ENCODE measurements around the gene PNPLA2.

The PNPLA2 gene, protein sequence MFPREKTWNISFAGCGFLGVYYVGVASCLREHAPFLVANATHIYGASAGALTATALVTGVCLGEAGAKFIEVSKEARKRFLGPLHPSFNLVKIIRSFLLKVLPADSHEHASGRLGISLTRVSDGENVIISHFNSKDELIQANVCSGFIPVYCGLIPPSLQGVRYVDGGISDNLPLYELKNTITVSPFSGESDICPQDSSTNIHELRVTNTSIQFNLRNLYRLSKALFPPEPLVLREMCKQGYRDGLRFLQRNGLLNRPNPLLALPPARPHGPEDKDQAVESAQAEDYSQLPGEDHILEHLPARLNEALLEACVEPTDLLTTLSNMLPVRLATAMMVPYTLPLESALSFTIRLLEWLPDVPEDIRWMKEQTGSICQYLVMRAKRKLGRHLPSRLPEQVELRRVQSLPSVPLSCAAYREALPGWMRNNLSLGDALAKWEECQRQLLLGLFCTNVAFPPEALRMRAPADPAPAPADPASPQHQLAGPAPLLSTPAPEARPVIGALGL

DNA sequence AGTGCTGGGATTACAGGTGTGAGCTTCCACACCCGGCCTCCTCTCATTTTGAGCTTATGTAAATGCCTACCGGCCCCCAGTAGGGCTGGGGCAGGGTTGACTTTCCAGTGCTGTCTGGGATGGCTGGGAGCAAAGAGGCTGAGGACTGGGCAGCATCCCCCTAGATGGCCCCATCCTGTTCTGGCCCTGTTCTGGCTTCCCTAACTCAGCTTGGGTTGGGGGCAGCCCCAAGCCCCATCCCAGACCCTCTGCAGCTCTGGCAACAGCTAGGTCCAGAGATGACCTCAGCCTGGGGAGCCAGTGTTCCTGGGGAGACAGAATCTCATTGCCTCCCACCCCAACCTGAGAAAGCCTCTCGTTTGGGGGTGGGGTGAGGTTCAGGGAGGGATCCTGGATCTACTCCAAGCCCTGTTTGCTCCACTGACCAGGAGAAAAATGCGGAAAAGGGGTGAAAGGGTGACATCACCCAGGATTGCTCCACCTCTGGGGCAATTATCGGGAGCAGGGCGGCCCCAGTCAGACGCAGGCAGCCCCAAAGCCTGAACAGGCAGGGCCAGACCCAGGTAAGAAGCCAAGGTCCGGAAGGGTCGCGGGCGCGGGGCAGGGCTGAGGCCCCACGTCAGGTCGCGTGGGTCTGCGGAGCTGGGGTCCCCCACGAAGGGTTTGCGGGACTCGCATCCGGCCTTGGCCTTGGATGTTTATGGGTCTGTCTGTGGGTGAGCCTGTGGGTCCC lies at the start of gene PNPLA2:
Gene PNPLA2, plus strand, starts transcription at position 519 of the 733 bp plus-strand sequence. CDS start 805 bp downstream, outside the sequence.
- no peak for DNase-seq (ENCODE audit: low read depth, low spot score)

DNA sequence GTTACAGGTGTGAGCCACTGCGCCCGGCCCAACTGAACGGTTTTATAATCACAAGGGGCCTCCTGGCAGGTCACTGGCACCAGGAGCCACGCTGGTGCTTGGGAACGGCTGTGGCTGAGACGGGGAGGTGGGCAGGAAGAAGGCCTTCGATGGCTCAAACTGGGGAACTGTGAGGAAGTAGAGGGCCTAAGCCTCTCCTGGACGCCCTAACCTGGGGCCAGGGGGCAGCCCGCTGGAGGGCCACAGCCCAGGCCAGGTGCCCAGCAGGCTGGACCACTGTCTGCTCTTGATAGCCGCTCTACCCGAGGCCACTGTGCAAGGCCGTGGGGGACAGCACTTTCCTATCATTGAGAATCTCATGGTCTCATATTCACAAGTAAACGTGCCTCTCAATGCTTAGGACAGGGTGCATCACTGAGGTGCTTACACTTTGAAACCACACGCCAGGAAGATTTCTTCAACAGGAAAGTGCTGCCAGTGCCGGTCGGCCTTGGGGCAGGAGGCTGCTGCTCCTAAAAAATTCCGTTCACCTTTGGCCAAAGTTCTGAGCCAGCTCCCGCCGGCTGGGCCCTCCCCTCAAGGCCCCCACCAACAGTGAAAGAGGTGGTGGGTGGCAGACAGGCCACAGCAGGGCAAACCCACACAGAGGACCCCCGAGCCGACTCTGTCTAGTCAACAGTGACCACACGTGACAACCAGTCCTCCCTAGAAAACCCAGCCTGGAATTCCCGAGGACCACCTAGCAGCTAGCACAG lies 48.6 kb upstream of the PNPLA2 start:
- DNase-seq (ENCODE audit: low read depth, low spot score) = no peak

DNA sequence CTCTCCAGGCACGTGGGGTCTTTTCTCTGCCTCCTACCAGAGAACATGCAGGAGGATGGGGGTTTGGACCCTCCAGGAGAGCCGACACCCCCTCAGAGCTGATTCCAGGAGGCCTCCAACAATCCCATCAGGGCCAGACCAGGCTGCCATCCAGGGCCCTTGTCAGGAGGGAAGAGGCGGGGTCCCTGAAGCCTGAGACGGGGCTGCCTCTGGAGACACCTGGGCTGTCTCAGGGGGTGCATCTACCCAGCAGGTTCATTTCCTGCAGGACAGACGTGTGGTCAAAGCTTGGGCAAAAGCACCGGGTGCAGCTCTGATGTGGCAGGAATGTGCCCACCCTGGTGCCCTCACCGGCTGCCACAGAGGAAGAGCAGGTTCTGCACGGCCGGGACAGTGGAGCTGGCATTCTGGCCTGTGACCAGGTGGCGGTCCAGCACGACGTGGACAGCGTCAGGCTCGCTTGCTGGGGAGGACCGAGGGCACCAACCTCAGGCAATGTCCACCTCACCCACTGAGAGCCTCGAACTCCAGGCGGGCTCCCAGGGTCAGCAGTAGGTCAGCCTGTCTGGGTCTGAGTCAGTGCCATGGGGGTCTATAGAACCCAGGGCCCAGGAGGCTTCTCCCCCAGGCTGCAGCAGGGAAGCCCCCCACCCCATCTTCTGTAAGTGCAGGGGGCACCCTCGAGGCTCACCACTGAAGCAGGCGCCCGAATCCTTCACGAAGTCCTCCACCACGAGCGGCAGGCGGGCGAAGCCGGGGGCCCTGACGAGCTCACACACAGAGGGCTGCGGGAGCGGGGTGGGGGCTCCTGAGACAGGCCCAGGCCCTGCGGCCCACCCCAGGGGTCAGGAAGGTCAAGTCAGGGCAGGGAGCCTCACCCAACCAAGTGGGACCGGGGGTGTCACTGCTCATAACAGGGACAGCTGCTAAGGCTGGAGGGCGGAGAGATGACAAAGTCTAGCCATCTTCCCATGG lies 47.8 kb upstream of the PNPLA2 start:
- no peak for DNase-seq (ENCODE audit: low read depth, low spot score)

DNA sequence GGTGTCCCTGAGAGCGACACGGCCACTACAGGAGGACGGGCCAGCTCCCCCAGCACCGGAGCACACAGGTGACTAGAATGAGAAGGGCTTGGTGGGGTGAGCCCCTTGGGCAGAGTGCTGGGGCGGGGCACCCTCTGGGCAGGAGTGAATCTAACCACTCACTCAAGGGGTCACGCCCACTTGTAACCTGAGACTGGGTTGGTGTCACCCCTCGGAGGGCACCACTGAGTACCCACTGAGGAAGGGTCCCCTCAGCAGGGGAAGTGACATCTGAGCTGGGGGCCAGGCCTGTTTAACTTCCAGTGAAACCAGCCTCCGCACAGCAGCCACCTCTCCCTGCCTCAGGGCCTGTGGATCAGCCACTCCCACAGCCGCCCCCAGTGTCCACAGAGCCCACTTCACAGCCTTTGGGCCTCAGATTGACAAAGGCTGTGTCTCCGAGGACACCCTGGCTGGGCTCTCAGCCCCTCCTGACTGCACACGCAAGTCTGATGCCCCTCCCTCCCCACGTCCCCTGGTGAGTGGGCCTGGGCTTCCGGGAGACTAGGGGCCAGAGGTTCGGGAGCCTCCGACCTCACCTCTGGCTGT lies 47.0 kb upstream of the PNPLA2 start:
- peak; percentile 1 for DNase-seq (ENCODE audit: low read depth, low spot score)

GRCh38 chr11:772429-773390 lies 46.0 kb upstream of the PNPLA2 start:
- peak; percentile 41 for DNase-seq (ENCODE audit: low read depth, low spot score)

- DNase-seq (ENCODE audit: low read depth, low spot score) = peak; percentile 0
Measured at GRCh38 chr11:773425-773824, 45.3 kb upstream of the PNPLA2 start.

- no peak for DNase-seq (ENCODE audit: low read depth, low spot score)
Measured at GRCh38 chr11:773830-774229, 44.9 kb upstream of the PNPLA2 start.

DNA sequence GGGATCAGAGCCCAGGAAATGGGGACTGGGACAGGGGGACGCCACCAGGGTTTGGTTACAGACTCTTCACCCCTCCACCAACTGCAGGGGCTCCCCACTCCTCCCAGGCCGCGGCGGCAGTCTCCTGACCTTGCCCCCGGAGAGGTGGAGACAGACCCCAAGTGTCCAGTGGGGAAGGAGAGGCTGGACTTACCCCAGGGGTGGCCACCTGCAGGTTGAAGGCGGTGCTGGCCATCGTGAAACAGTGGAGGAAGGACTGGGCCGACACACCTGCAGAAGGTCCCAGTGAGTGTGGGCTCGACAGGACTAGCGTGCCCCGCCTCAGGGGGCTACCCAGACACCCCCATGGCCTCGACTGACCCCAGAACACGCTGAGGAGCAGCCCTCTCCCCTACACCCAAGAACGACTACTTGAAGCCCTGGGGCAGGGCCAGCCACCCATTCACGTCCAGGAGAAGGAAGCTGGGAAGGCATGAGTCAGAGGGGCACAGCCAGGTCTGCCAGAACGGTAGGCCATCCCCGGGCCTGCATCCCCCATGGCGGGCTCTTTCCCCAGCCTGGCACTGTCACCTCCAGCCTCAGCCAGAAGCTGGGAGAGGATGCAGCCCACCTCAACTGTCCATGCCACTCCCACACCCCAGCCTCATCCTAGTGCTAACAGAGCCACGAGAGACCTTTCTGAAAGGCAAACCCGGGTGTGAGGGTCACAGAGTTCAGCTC lies 43.7 kb upstream of the PNPLA2 start:
- DNase-seq (ENCODE audit: low read depth, low spot score) = peak; percentile 65

DNA sequence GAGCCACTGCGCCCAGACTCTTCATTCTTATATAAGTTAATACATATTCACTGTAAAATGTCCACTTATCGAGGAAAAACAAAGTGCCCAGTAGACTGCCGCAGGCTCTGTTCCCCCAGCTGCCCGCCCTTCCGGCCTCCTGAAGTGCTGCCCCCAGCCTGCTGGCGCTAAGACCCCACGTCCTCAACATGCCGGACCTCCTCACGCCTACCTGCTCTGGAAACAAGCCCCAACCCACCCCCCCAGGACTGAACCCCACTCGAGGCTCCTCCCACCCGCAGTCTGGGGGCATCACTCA lies 42.5 kb upstream of the PNPLA2 start:
- DNase-seq (ENCODE audit: low read depth, low spot score) = peak; percentile 16

DNA sequence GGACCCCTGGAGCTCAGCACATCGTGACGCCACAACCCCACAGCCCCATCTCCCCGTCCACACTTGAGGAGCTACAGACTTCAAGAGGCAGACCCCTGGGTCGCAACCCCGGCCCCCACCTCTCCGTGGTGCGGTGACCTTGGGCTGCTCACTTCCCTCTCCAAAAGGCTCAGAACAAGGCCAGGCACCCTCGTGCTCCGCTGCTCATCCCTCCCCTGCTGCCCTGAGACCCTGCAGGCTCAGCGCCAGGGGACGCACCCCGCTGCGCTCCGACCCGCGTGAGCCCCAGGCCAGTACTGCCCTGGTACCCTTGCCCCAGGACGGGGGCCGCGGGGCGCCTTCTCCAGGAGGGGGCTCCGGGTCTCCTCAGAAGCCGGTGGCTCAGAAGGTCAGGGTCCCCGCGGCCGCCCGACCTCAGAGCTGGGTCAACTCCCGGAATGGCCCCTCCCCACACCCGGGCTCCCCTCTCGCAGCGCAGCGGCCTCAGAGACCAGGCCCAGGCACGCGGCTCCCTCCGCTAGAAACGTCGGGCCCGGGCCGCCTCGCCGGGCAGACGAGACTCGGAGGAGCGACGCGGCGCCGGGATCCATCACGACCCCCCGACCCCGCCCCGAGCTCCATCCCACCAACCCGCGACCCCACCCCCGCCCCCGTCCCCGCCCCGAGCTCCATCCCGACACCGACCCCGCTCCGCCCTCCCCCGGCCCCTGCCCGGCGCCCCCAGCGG lies 42.0 kb upstream of the PNPLA2 start:
- DNase-seq (ENCODE audit: low read depth, low spot score) = peak; percentile 67

GRCh38 chr11:777288-778255 lies 41.1 kb upstream of the PNPLA2 start, which contains the start of gene GATD1:
Gene GATD1, minus strand, starts transcription at chr11:777487. Its CDS starts 25 bp downstream, at chr11:777462.
- DNase-seq (ENCODE audit: low read depth, low spot score) = peak; percentile 97

- DNase-seq (ENCODE audit: low read depth, low spot score) = no peak
Measured at GRCh38 chr11:778976-779954, 39.4 kb upstream of the PNPLA2 start.

DNA sequence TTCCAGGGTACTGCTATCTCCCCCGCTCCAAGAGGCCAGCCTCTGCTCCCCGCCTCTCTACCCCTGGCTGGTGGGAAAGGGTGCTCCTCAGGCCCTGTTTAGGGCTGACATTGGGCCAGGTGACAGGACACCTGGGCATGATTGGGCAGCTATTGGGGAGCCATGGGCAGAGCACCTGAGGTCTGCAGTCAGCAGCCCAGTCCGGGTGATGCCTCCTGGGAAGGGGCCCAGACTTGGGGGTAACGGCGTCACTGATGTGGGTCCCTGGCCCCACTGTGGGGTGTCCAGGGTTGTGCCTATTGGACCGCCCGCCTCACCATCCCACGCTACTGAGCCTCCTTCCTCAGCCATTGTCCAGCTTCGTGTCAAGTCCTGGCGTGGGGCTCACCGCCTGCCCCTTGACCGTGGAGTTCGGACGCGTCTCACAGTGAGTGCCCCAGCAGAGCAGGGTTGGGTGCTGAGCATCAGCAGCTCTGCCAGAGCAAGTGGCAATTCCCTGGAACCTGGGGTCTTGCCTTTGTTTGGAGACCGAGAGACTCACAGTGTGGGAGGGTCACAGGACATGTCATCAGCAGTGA lies 38.7 kb upstream of the PNPLA2 start:
- DNase-seq (ENCODE audit: low read depth, low spot score) = no peak

- DNase-seq (ENCODE audit: low read depth, low spot score) = no peak
Measured at GRCh38 chr11:782264-783174, 36.2 kb upstream of the PNPLA2 start.

All from astrocyte of the hippocampus (primary cell).